HG02610 (cell line): ENCODE measurements around the gene FGGY.
"Not testable (repeated sequence)": the region's sequence is repeated elsewhere in the genome, so short reads cannot be mapped to it uniquely, and the experiment has no call there.

ENCODE experiments used
- ATAC-seq: cut with Tn5 transposase; IDR thresholded peaks from one replicate; pipeline ENCODE4 v1.9.1; 2021; ENCODE audit warnings: mild to moderate bottlenecking, moderate library complexity; ENCODE audit not compliant: unreplicated experiment

FGGY gene

GRCh38 chr1:59477286-59477685, 180.4 kb downstream of the FGGY start:
- ATAC-seq = no peak

- no peak for ATAC-seq
These were observed 181.0 kb downstream of the FGGY start for GRCh38 chr1:59477867-59478266.

GRCh38 chr1:59478822-59479221, 181.9 kb downstream of the FGGY start:
- ATAC-seq = no peak

GRCh38 chr1:59480188-59480888, 183.4 kb downstream of the FGGY start:
- no peak for ATAC-seq

- ATAC-seq = no peak
These were observed 185.1 kb downstream of the FGGY start for GRCh38 chr1:59481881-59482505.

GRCh38 chr1:59482986-59483385, 186.1 kb downstream of the FGGY start:
- ATAC-seq = no peak

GRCh38 chr1:59484096-59484495, 187.2 kb downstream of the FGGY start:
- peak; percentile 54 for ATAC-seq

- no peak for ATAC-seq
These were observed 188.3 kb downstream of the FGGY start for GRCh38 chr1:59485171-59485570.

GRCh38 chr1:59485949-59486348, 189.1 kb downstream of the FGGY start:
- no peak for ATAC-seq

GRCh38 chr1:59486615-59487014, 189.7 kb downstream of the FGGY start:
- ATAC-seq = no peak

- ATAC-seq = no peak
These were observed 190.6 kb downstream of the FGGY start for GRCh38 chr1:59487335-59488031.

GRCh38 chr1:59492500-59492899, 195.6 kb downstream of the FGGY start:
- no peak for ATAC-seq

GRCh38 chr1:59494145-59494833, 197.4 kb downstream of the FGGY start:
- ATAC-seq = no peak

GRCh38 chr1:59496156-59496555, 199.3 kb downstream of the FGGY start:
- ATAC-seq = not testable (repeated sequence)

GRCh38 chr1:59497616-59498015, 200.7 kb downstream of the FGGY start:
- no peak for ATAC-seq

- no peak for ATAC-seq
These were observed 201.7 kb downstream of the FGGY start for GRCh38 chr1:59498640-59499039.

- ATAC-seq = no peak
These were observed 202.5 kb downstream of the FGGY start for GRCh38 chr1:59499273-59499942.

GRCh38 chr1:59499943-59500569, 203.2 kb downstream of the FGGY start:
- no peak for ATAC-seq

- no peak for ATAC-seq
These were observed 204.3 kb downstream of the FGGY start for GRCh38 chr1:59500950-59501742.
